ENCODE data around the gene ITGB4.
A peak's percentile ranks its signal among the peaks of the same experiment; 100 is the strongest.

The ITGB4 gene

DNA sequence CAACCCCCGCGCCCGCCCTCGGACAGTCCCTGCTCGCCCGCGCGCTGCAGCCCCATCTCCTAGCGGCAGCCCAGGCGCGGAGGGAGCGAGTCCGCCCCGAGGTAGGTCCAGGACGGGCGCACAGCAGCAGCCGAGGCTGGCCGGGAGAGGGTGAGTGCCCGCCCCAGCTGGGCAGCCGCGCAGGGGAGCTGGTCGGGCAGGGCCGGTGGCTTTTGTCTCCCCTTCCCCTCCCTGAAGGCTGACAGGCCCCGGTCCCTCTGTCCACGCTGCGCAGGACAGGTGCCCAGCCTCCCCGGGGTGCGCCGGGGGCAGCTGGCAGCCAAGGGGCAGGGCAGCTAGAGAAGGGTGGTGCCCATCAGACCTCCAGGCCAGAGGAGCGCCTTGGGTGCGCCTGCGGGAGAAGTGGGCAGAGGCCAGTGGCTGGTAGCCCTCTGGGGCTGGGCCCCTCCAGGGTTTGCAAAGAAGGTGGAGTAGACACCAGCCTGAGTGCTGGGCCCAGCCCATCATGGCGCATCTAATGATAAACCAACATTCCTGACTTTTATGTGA is 278 bp downstream of the ITGB4 start:
- no peak for DNase-seq (ENCODE audit: low read depth in 1 of 2, low spot score in 1 of 2)
- Histone ChIP-seq H3K27ac (replicated peaks) (no peak overlapping the region), H3K4me3 (replicated peaks; ENCODE audit: insufficient read depth, low read length) (peak overlapping the region; percentile 27), H3K27me3 (ENCODE audit: insufficient read depth, poor library complexity, severe bottlenecking) (peaks cover 16% of the 10 kb centered on the region)
- TF ChIP-seq, protein P1, sequence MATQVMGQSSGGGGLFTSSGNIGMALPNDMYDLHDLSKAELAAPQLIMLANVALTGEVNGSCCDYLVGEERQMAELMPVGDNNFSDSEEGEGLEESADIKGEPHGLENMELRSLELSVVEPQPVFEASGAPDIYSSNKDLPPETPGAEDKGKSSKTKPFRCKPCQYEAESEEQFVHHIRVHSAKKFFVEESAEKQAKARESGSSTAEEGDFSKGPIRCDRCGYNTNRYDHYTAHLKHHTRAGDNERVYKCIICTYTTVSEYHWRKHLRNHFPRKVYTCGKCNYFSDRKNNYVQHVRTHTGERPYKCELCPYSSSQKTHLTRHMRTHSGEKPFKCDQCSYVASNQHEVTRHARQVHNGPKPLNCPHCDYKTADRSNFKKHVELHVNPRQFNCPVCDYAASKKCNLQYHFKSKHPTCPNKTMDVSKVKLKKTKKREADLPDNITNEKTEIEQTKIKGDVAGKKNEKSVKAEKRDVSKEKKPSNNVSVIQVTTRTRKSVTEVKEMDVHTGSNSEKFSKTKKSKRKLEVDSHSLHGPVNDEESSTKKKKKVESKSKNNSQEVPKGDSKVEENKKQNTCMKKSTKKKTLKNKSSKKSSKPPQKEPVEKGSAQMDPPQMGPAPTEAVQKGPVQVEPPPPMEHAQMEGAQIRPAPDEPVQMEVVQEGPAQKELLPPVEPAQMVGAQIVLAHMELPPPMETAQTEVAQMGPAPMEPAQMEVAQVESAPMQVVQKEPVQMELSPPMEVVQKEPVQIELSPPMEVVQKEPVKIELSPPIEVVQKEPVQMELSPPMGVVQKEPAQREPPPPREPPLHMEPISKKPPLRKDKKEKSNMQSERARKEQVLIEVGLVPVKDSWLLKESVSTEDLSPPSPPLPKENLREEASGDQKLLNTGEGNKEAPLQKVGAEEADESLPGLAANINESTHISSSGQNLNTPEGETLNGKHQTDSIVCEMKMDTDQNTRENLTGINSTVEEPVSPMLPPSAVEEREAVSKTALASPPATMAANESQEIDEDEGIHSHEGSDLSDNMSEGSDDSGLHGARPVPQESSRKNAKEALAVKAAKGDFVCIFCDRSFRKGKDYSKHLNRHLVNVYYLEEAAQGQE (IDR thresholded peaks at IDR 0.05; ENCODE audit: insufficient replicate concordance, low read depth) = no peak

DNA sequence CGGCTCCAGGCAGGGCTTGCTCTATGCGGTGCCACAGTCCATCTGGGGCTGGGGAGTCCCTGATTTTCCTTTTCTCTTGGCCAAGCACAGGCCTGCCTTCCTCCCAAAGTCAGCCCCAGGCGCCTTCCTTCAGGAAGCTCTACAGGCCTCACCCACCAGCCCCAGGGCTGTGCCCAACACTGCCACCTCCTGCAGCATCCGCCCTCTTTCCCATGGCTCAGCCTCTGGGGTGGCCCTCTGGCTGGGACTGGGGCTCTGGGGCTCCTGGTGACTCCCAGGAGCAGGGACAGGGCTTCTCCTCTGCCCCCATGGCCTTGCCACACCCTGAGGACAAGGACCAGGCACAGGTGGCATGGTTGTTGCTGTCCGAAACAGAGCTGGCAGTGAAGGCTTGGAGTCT is 817 bp downstream of the ITGB4 start:
- H3K27me3 ChIP-seq (ENCODE audit: insufficient read depth, poor library complexity, severe bottlenecking) = peaks cover 16% of the 10 kb centered on the region
- TF ChIP-seq POLR2AphosphoS5 (IDR thresholded peaks at IDR 0.05; ENCODE audit: low read depth) (no peak), GABPA (IDR thresholded peaks at IDR 0.05; ENCODE audit: low read depth) (no peak), SPI1 (IDR thresholded peaks at IDR 0.05; ENCODE audit: borderline replicate concordance, low read depth) (no peak)
- TF ChIP-seq, protein P2, sequence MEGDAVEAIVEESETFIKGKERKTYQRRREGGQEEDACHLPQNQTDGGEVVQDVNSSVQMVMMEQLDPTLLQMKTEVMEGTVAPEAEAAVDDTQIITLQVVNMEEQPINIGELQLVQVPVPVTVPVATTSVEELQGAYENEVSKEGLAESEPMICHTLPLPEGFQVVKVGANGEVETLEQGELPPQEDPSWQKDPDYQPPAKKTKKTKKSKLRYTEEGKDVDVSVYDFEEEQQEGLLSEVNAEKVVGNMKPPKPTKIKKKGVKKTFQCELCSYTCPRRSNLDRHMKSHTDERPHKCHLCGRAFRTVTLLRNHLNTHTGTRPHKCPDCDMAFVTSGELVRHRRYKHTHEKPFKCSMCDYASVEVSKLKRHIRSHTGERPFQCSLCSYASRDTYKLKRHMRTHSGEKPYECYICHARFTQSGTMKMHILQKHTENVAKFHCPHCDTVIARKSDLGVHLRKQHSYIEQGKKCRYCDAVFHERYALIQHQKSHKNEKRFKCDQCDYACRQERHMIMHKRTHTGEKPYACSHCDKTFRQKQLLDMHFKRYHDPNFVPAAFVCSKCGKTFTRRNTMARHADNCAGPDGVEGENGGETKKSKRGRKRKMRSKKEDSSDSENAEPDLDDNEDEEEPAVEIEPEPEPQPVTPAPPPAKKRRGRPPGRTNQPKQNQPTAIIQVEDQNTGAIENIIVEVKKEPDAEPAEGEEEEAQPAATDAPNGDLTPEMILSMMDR (IDR thresholded peaks at IDR 0.05; ENCODE audit: insufficient read depth, low read length) = no peak
- TF ChIP-seq, protein P1 (IDR thresholded peaks at IDR 0.05; ENCODE audit: insufficient replicate concordance, low read depth) = no peak
- DNase-seq (ENCODE audit: low read depth in 1 of 2, low spot score in 1 of 2) = no peak
- H3K27ac ChIP-seq (replicated peaks) = no peak overlapping the region
- H3K4me3 ChIP-seq (replicated peaks; ENCODE audit: insufficient read depth, low read length) = no peak overlapping the region

DNA sequence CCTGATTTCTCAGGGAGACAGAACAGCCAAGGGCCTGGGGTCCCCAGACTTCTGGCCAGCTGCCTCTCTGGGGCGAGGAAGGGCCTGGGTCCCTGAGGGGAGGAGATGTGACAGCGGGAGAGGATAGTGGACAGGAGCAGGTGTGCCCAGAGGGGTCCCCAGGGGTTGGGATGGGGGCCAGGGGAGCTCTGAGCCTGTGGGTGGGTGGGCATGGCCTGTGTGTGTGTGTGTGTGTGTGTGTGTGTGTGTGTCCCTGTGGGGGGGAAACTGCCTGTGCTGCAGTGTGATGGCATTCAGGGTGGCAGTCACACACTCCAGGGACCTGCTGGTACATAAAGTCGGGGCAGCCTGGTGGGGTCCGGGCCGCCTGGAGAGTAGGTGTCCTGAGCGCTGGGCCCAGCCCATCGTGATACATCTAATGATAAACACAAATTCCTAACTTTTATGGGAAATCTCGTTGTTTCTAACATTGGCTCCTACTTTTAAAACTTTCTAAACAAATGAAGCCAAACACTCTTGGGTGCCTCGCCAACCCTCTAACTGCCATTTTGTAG is 1.4 kb downstream of the ITGB4 start:
- Histone ChIP-seq H3K27me3 (ENCODE audit: insufficient read depth, poor library complexity, severe bottlenecking) (peaks cover 16% of the 10 kb centered on the region), H3K4me3 (replicated peaks; ENCODE audit: insufficient read depth, low read length) (no peak overlapping the region), H3K27ac (replicated peaks) (no peak overlapping the region)
- no peak for TF ChIP-seq SPI1 (IDR thresholded peaks at IDR 0.05; ENCODE audit: borderline replicate concordance, low read depth)
- TF ChIP-seq, protein P1 (IDR thresholded peaks at IDR 0.05; ENCODE audit: insufficient replicate concordance, low read depth) = no peak
- TF ChIP-seq, protein P2 (IDR thresholded peaks at IDR 0.05; ENCODE audit: insufficient read depth, low read length) = no peak
- DNase-seq (ENCODE audit: low read depth in 1 of 2, low spot score in 1 of 2) = no peak

Measured in HL-60 (cell line).